Measurements from ENCODE around the gene RASA4B. TPM values are rescaled to one million over a fixed set of nuclear protein-coding genes. Genes with fewer than 3 reads are reported as not detected.
"Not testable (repeated sequence)": the region's sequence is repeated elsewhere in the genome, so short reads cannot be mapped to it uniquely, and the experiment has no call there.

The RASA4B gene
- total RNA-seq, 1 donor from 2014 or later: 7.6 TPM

- Histone ChIP-seq H3K36me3 (ENCODE audit: control insufficient read depth, insufficient read depth, low read length) (peaks cover 5% of the 10 kb centered on the region), H3K27me3 (ENCODE audit: control insufficient read depth, insufficient read depth, low read length) (no peaks in the 10 kb centered on the region), H3K4me3 (ENCODE audit: low read depth, low read length) (no peak overlapping the region)
- DNase-seq (ENCODE audit: low read depth): no peak
- TF ChIP-seq CTCF (IDR thresholded peaks at IDR 0.05; ENCODE audit: insufficient read depth, low read length, poor library complexity, severe bottlenecking): no peak
These were observed 57.1 kb downstream of the RASA4B start for GRCh38 chr7:102460467-102460866.

- Histone ChIP-seq H3K4me3 (ENCODE audit: low read depth, low read length) (no peak overlapping the region), H3K27me3 (ENCODE audit: control insufficient read depth, insufficient read depth, low read length) (no peaks in the 10 kb centered on the region), H3K36me3 (ENCODE audit: control insufficient read depth, insufficient read depth, low read length) (peaks cover 5% of the 10 kb centered on the region)
- no peak for DNase-seq (ENCODE audit: low read depth)
- TF ChIP-seq CTCF (IDR thresholded peaks at IDR 0.05; ENCODE audit: insufficient read depth, low read length, poor library complexity, severe bottlenecking): no peak
These were observed 58.2 kb downstream of the RASA4B start for GRCh38 chr7:102459221-102459844.

- TF ChIP-seq CTCF (IDR thresholded peaks at IDR 0.05; ENCODE audit: insufficient read depth, low read length, poor library complexity, severe bottlenecking): no peak
- DNase-seq (ENCODE audit: low read depth): no peak
- Histone ChIP-seq H3K27me3 (ENCODE audit: control insufficient read depth, insufficient read depth, low read length) (no peaks in the 10 kb centered on the region), H3K4me3 (ENCODE audit: low read depth, low read length) (no peak overlapping the region), H3K36me3 (ENCODE audit: control insufficient read depth, insufficient read depth, low read length) (peaks cover 5% of the 10 kb centered on the region)
These were observed 60.1 kb downstream of the RASA4B start for GRCh38 chr7:102457352-102457924.

GRCh38 chr7:102456327-102456726 lies 61.2 kb downstream of the RASA4B start:
- DNase-seq (ENCODE audit: low read depth): no peak
- no peak overlapping the region for H3K4me3 ChIP-seq (ENCODE audit: low read depth, low read length)
- TF ChIP-seq CTCF (IDR thresholded peaks at IDR 0.05; ENCODE audit: insufficient read depth, low read length, poor library complexity, severe bottlenecking): no peak
- H3K36me3 ChIP-seq (ENCODE audit: control insufficient read depth, insufficient read depth, low read length): peaks cover 5% of the 10 kb centered on the region
- H3K27me3 ChIP-seq (ENCODE audit: control insufficient read depth, insufficient read depth, low read length): no peaks in the 10 kb centered on the region

GRCh38 chr7:102455596-102455995 lies 62.0 kb downstream of the RASA4B start:
- DNase-seq (ENCODE audit: low read depth): no peak
- Histone ChIP-seq H3K27me3 (ENCODE audit: control insufficient read depth, insufficient read depth, low read length) (no peaks in the 10 kb centered on the region), H3K36me3 (ENCODE audit: control insufficient read depth, insufficient read depth, low read length) (peaks cover 5% of the 10 kb centered on the region), H3K4me3 (ENCODE audit: low read depth, low read length) (no peak overlapping the region)
- no peak for TF ChIP-seq CTCF (IDR thresholded peaks at IDR 0.05; ENCODE audit: insufficient read depth, low read length, poor library complexity, severe bottlenecking)

GRCh38 chr7:102454932-102455331 lies 62.6 kb downstream of the RASA4B start:
- H3K27me3 ChIP-seq (ENCODE audit: control insufficient read depth, insufficient read depth, low read length); H3K36me3 ChIP-seq (ENCODE audit: control insufficient read depth, insufficient read depth, low read length); DNase-seq (ENCODE audit: low read depth); H3K4me3 ChIP-seq (ENCODE audit: low read depth, low read length): not testable (repeated sequence)

Measured in kidney epithelial cell (primary cell).